Mucosa of descending colon (tissue), 3 donors: ENCODE data around the gene KIAA0040. TPM values are rescaled to one million over a fixed set of nuclear protein-coding genes. Genes with fewer than 3 reads are reported as not detected.

Source experiments
- ATAC-seq: fragments of 200-7000 bp; cut with Tn5 transposase; one replicate; pipeline ENCODE4 v1.9.1; 2020; ENCODE audit warnings: mild to moderate bottlenecking, moderate library complexity
- DNase-seq, 3 donors: peaks; one replicate each; pipeline ENCODE4 v3.0.0-alpha.2; 2020
- H3K36me3 ChIP-seq: fragments of 200-600 bp; one replicate; pipeline ENCODE4 v1.8.0; 2021; ENCODE audit warnings: low read depth, mild to moderate bottlenecking
- H3K4me1 ChIP-seq: fragments of 200-600 bp; one replicate; pipeline ENCODE4 v1.8.0; 2021; ENCODE audit warnings: low read depth, mild to moderate bottlenecking
- H3K4me3 ChIP-seq: fragments of 200-600 bp; one replicate; pipeline ENCODE4 v1.8.0; 2021; ENCODE audit warnings: mild to moderate bottlenecking
- H3K9me3 ChIP-seq: fragments of 200-600 bp; one replicate; pipeline ENCODE4 v1.8.0; 2021; ENCODE audit warnings: mild to moderate bottlenecking
- CTCF ChIP-seq: fragments of 200-600 bp; IDR thresholded peaks from one replicate; pipeline ENCODE4 v1.8.0; 2022; ENCODE audit warnings: antibody characterized with exemption, mild to moderate bottlenecking
- intact Hi-C, 2 donors: fragments of 100-400 bp; cut with DNase I in 1 of 2; cut with micrococcal nuclease in 1 of 2; formaldehyde crosslinking; loops; one replicate each; pipeline versions ENCODE4 v1.11.0 to v1.11.1; 2022; cut with DNase I, micrococcal nuclease
- total RNA-seq, 3 donors: library from RNA; stranded (reverse); fragmentation: NEBNext Ultra II Directional in 2 of 3; extraction: Animal tissue kit (Norgen Biotek cat#: 25700) in 2 of 3; gene quantifications; one replicate each; pipeline versions ENCODE4 v1.2.1 to v1.2.4, GENCODE V29; 2021 to 2023
- donor health status: DM: no; HTN: no; CAD: no; lungs with moderate emphysema.
- donor health status: DM: no; HTN: no; CAD: no.
- donor health status: DM: no; HTN: yes; CAD: no.

The KIAA0040 gene
- total RNA-seq, 3 donors from 2014 or later: 13.3 to 18.8 (median 13.3) TPM

- H3K9me3 ChIP-seq: no peaks in the 10 kb centered on the region
- TF ChIP-seq CTCF: no peak
- ATAC-seq (peak; percentile 62), DNase-seq (no peak)
- H3K4me3 ChIP-seq: no peak overlapping the region
- peaks cover 5% of the 10 kb centered on the region for H3K4me1 ChIP-seq
- intact Hi-C loops: no loop called here
- no peaks in the 10 kb centered on the region for H3K36me3 ChIP-seq
Measured at GRCh38 chr1:175209493-175209921, 16.9 kb upstream of the KIAA0040 start.

GRCh38 chr1:175208773-175209492 lies 16.4 kb upstream of the KIAA0040 start:
- no peak overlapping the region for H3K4me3 ChIP-seq
- peak in 1 of 3 donors; percentile 38 for DNase-seq
- peaks cover 5% of the 10 kb centered on the region for H3K4me1 ChIP-seq
- intact Hi-C loops: no loop called here
- ATAC-seq: peak; percentile 88
- TF ChIP-seq CTCF: no peak
- no peaks in the 10 kb centered on the region for H3K36me3 ChIP-seq
- H3K9me3 ChIP-seq: no peaks in the 10 kb centered on the region

GRCh38 chr1:175207971-175208370 lies 15.4 kb upstream of the KIAA0040 start:
- no peaks in the 10 kb centered on the region for H3K9me3 ChIP-seq
- no peak for TF ChIP-seq CTCF
- H3K4me1 ChIP-seq: peaks cover 5% of the 10 kb centered on the region
- DNase-seq (no peak), ATAC-seq (no peak)
- no peak overlapping the region for H3K4me3 ChIP-seq
- no peaks in the 10 kb centered on the region for H3K36me3 ChIP-seq
- intact Hi-C loops: no loop called here

DNA sequence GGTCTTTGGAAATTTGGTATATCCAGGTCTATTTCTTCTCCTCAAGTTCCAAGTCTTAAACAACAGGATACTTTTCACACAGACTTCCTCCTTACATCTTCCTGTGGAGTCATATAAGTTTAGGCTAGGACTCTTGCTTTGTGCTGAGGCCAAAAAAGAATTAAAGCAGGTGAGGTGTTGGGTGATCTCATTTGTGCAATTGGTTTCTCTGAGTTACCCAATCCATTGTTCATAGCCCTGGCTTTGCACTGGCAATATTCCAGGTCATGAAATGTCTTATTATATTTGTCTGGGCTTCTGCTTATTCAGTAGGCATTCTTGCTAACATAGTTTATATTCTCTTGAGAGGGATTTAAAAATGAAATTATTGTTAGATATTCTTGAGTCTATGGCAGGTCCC lies 14.1 kb upstream of the KIAA0040 start:
- no peak for TF ChIP-seq CTCF
- ATAC-seq: no peak
- H3K4me1 ChIP-seq: peaks cover 5% of the 10 kb centered on the region
- no peak overlapping the region for H3K4me3 ChIP-seq
- intact Hi-C loops: no loop called here
- DNase-seq: no peak
- H3K36me3 ChIP-seq: no peaks in the 10 kb centered on the region
- H3K9me3 ChIP-seq: no peaks in the 10 kb centered on the region

GRCh38 chr1:175204330-175204729 lies 11.8 kb upstream of the KIAA0040 start:
- H3K4me3 ChIP-seq: no peak overlapping the region
- intact Hi-C loops: no loop called here
- peaks cover 5% of the 10 kb centered on the region for H3K4me1 ChIP-seq
- ATAC-seq (no peak), DNase-seq (no peak)
- H3K36me3 ChIP-seq: no peaks in the 10 kb centered on the region
- no peaks in the 10 kb centered on the region for H3K9me3 ChIP-seq
- TF ChIP-seq CTCF: no peak
